HG03520 (cell line): Measurements from ENCODE around the gene DUSP22.

Experiments used
- ATAC-seq: cut with Tn5 transposase; IDR thresholded peaks from one replicate; pipeline ENCODE4 v1.9.1; 2021; ENCODE audit warnings: mild to moderate bottlenecking, moderate library complexity; ENCODE audit not compliant: unreplicated experiment

The DUSP22 gene

GRCh38 chr6:336159-337114 lies 44.1 kb downstream of the DUSP22 start:
- peak; percentile 33 for ATAC-seq

- ATAC-seq = no peak
These were observed 45.6 kb downstream of the DUSP22 start for GRCh38 chr6:337805-338368.

DNA sequence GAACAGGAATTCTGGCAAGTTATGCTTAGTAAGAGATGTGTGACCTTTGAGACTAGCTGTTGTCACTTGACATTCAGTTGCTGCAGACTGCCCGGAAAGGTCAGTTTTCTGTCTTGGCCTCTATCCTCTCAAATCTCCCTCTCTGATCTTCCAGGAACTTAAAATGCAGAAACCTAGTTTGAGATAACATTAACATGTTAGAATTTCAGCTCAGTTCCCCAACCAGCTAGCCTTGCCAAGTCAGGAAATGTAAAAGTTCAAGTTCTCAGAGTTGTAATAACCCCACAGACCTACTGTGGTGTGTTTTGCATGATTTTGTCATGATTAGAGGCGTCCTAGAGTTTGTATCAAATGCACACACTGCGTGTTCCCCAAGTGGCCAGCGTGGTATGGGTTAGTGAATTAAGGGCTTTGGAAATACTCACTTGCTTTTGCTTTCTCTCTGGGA lies 46.6 kb downstream of the DUSP22 start:
- no peak for ATAC-seq

GRCh38 chr6:339480-339879 lies 47.2 kb downstream of the DUSP22 start:
- ATAC-seq = no peak

- ATAC-seq = no peak
These were observed 48.1 kb downstream of the DUSP22 start for GRCh38 chr6:340186-340955.

DNA sequence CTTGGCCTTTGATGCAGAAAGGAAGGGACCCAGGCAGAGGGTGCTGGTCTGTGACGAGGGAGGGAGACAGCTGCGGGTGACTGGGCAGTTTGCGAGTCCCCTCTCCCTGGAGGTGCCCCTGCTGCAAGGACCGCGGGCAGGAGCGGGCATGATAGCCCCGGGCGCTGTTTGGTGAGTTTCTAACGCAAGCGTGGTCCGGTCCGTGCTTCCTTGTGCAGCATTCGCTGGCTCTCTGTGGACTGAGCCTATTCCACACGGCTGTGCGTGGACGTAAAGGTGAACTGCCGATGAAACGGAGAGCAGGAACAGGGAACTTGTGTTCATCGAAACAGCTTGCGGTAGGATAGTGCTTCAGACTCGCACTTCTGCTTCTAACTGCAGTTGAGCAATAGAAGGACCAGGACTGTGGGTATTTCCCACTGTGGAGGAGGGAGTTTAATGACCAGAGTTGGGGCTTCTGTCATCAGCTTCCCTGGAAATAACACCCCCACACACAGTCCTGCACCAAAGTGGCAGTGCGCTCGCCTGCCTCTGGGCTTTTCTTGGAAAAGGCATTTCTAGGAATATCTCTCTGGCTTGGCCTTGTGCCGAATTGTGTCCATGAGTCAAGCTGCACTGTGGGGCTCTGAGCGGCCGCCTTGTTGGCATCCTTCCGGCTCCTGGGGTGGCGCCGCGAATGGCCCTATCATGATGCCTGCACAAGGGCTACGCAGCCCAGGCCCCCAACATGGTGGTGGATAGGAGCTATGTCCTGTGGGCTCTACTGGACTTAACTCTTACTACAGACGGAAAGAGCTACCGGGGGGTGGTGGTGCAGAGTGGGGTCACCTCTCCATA lies 48.9 kb downstream of the DUSP22 start:
- no peak for ATAC-seq

DNA sequence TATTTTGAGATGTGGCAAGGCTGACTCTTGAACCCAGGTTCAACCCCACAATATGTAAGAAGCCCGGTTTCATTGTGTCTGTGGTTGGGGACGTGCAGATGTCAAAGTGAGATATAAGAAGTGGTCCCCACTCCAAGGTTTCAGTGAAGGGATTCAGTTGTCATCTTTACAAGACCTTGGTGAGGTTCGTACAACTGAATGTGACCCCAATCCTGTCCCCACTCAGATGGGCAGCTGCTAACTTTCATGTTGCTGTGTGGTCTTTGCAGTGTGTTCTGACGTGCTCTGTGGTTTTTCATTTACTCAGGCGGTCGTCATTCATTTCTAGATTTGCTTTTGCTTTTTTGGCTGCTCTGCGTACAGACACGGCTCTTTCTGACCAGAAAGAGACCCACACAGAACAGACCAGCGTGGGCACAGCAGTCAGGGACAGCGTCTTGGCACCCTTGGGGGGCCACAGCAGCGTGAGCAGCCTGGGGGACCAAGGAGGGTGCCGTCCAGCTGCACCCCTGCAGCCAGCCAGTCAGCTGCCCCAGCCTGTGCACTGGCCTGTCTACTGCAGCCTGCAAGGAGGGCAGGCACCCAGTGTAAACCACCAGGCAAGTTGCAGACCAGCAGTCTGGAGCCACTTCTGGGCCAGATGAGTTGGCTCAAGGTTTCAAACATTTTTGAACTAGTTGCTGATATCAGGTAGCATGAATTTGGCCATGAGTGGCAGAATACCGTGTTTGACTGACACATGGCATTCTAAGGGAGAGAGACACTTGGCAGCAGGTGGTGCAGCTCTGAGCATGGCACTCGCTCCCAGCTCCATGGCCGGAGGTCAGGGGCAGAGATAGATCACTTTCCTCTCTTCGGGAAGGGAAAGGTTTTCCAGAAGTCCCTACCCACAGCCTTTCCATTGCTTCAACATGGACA lies 49.9 kb downstream of the DUSP22 start:
- ATAC-seq = peak; percentile 52

DNA sequence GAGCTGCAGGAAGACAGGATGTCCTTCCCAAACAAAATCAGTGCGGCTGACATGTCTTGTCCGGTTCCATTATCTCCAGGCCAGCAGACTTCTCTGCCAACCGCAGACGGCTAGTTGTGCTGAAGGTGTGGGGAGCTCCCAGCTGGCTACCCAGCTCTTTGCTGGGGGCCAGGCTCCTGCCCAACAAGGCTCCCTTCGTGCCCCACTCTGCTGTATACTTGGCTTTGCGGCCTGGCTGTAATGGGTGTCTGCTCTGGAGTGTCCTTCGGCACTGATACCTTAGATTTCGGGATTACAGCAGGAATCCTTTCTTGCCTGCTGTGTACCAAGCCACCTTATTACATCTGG lies 50.5 kb downstream of the DUSP22 start:
- ATAC-seq = no peak

- ATAC-seq = no peak
These were observed 51.1 kb downstream of the DUSP22 start for GRCh38 chr6:343226-343935.

- no peak for ATAC-seq
These were observed 51.9 kb downstream of the DUSP22 start for GRCh38 chr6:343960-344815.

- no peak for ATAC-seq
These were observed 52.6 kb downstream of the DUSP22 start for GRCh38 chr6:344816-345340.

- no peak for ATAC-seq
These were observed 53.6 kb downstream of the DUSP22 start for GRCh38 chr6:345747-346385.

DNA sequence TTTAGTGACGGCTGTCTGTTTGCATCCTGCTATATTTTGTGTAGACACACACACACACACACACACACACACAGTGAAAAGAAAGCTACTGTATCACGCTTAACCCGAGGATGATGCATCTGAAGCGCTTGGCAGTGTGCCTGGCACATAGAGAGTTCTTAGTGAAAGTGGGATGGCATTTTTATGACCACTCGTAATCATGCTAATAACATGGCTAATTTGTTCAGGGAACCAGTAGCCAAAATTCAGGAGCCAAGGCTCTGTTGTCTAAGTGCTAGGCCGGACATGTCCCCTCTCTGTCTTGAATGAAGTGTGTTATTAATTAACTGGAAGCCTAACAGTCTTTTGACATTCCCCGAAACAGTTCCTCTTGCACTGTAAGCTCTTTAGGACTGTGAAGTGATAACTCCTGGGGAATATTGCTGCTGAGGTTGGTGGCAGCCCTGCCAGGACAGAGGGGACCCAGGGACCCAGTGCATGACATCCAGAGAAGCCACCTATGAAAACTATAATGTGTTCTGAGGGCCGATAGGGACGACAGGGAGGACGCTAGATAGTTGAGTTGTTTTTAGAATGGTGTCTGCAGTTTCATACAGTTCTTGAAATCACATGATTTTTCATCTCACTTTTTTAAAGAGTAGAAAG lies 54.2 kb downstream of the DUSP22 start:
- ATAC-seq = no peak

- ATAC-seq = peak; percentile 73
These were observed 54.9 kb downstream of the DUSP22 start for GRCh38 chr6:347232-347631.

DNA sequence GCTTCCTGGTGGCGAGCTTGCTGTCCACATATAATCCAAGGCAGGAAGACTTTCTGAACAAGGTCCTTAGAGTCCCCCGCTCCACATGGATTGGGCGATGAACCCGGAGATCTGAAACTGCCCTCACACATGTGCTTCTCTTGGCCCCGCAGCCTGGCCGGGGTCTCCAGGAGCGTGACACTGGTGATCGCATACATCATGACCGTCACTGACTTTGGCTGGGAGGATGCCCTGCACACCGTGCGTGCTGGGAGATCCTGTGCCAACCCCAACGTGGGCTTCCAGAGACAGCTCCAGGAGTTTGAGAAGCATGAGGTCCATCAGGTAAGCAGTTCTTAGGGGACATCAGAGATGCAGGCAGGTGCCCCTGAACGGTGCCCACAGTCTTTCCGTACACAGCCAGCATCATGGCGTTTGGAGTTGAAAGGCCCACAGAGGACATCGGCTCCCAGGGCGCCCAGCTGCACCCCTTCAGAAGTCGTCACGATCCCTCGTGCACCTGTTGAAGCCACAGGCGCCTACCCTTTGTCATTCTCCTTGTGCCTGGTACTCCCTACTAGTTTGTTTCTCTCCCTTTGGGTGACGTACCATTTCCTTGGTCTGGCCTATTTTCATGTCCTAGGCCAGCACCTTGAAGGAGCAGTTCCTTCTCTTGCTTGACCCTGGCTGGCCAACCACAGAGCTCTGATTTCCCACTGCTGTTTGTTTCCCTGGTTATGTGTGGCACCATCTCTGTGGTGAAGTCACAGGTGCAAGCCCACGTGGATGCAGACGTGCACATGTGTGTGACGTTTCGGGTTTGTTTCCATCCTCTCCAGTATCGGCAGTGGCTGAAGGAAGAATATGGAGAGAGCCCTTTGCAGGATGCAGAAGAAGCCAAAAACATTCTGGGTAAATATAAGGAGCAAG lies 55.9 kb downstream of the DUSP22 start:
- ATAC-seq = no peak

- no peak for ATAC-seq
These were observed 56.6 kb downstream of the DUSP22 start for GRCh38 chr6:348860-349396.
